Ramos (cell line): ENCODE measurements around the gene NUCKS1.

Experiments
- in situ Hi-C: fragments of 300-500 bp; cut with MboI; formaldehyde crosslinking; loops from one replicate; pipeline ENCODE4 v1.14.3; 2022; ENCODE audit warnings: low sequenced_read_pairs; ENCODE audit not compliant: unreplicated experiment

The NUCKS1 gene

DNA sequence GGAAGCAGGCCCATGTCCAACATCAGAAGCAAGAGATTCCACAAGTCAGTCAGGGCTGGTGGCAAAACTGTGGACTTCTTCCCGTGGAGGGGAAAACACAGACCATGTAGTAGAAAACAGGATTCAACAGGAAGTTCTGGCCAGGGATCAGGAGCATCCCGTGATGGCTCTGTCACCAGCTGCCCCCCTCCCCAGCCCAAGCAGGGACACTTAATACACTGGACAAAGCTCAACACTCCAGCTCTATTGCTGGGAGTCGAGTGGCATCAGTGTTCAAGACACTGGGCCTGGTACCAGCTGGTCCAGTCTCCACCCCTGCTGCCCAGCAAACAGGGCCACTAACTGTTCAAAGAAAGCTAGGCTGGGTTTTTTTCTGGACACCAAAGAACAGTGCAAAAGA is 73.4 kb downstream of the NUCKS1 start:
- in situ Hi-C loops = no loop called here

DNA sequence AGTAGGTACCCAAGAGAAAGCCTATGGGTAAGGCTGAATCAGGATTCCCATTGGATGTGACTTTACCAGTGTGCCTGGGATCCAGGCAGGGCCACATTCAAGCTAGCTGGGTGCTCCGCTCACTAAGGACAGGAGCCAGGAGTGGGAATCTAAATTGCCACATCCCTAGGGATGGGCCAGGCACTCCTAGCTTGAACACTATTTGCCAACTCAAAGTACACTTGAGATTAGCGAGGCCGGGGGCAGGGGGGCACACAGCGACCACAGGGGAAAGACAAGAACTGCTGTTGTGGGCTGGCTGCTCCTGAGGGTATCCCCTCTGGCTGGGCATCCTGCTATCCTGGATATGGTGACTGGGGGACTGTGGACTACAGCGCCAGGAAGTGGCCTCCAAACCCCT is 74.0 kb downstream of the NUCKS1 start:
- in situ Hi-C loops = no loop called here

DNA sequence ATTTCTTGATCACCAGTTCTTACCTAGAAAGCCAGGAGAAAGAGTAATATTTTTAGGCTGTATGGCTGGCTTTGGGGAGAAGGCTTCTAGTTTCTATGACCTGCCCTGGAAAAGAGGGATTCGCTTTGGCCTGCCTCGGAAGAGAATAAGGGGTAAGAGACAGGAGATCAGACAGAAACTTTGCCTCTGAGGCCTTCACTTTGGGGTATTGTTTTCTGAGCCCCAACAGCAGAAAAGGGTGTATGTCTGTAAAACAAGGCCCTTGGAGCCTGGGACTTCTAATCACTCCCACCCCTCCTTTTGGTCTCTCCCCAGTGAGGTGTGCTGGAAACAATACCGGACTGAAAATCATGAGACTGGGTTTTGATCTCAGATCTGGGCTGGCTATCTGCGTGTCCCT is 74.7 kb downstream of the NUCKS1 start:
- in situ Hi-C loops = no loop called here

DNA sequence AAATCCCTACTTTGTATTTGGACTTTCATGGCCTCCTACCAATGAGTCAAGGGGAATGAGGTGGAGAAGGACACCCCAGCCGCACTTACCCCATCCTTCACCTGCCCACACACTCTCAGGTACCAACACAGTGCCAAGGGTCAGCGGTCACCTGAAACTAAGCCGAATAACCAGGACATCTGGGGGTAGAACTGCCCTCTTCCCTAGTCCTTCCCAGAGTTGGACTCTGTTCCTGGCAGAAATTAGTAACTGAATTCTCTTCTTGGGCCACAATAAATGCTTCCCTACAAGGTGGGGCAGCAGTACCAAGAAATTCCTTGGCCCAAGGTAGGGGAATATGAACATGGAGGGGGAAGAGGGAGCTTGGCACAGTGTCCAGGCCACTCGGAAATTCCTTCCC is 77.0 kb downstream of the NUCKS1 start:
- in situ Hi-C loops = no loop called here

DNA sequence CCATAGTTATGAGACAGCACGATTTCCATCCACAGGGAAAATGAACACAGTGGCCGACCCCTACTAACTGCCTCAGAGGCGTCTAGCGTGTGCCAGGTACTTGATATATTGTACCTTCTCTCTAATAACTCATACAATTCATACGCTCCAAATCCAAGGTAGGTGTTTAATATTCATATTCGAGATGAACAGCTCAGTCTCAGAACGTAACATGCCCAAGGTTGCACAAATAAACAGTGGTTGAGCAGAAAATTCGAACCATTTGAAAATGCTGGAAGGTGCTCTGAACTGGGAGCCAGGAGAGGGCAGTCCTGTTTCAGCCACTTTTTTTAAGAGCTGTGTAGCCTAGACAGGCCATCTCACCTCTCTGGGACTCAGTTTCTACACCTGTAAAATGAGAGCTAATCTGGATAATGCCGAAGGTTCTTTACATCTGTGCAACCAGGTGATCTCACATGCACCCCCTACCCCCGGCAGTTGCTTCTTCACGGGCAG is 77.5 kb downstream of the NUCKS1 start:
- in situ Hi-C loops = no loop called here

DNA sequence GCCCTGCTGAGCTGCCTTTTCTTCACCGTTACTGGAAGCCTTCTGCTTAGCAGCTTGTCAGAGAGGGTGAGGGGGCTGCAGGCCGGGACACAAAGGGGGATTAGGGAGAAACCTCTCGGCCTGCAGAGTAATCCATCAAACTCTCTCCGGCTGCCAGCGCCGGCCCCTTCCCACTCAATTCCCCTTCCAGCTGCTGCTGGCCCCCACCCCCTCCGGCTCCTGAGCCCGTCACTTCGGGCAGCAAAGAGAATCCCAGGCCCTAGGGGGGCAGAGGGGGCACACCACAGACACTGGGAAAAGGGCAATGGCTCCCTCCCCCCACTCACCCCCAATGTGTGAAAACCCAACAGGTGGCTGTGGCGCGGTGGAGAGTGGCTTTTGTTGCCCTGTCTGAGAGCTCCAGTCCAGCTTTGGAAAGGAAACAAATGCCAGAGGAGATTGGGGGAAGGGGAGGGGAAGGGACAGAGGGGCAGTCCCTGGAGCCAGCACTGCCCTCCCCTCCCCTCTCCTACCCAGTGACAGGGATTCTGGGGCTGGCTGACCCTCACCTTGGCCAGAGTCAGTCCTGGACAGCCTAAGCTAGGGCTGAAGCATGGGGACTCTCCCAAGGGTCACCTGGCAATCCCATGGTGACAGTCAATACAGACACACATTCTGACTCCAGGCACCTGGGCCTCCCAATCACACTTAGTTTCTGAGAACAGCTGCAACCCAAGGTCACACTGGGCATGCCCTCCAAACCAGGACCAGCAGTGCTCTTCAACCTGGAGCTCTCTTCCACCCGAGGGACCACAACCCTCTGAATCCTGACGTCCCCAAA is 79.2 kb downstream of the NUCKS1 start:
- in situ Hi-C loops = no loop called here

DNA sequence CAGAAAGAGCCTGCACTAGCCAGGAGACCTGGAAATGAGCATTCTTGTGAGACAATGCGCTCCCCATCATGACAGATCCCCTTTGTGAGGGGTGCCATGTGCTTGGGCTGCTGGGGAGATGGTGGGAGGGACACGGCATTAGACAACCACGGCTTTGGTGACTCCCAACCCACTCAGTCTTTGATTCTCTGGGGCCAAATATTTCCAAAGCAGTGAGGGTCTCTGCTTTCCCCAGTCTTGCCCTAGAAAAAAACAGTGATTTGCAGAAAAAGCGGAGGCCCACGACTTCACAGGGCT is 79.9 kb downstream of the NUCKS1 start:
- in situ Hi-C loops = no loop called here

DNA sequence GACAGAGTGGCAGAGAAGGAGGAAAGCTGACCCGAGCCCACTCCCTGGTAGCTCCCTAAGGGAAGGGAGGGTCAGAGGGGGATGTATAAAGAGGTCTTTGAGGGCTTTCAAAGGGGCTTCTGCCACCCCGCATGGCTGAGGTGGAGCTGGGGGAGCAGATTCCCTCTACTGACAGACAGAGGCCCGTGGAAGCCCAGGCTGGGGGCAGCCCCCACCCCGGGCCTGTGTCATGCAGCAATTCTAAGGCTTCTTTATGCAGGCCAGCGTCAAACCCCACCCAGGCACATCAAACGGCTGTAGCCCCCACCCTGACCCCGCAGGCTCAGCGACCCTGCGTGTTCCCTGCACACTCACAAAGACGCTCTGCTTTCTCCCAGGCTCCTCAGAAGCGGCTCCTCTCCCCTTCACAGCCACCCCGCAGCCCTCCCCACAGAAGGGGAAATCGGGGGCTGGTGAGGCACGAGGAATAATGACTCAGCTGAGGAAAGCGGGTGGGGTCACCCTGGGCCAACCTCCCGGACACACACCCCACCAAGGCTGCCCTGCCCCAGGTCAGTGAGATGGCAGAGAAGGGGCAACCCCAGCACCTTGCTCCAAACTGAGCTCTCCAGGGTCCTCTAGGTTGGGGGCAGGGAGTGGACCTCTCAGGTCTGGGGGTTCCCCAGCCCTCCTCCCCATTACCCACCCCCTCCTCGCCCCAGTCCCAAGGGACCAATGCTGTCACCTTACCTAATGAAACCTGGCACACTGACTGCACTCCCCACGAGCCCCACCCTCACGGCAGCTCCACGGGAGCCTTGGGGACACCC is 80.4 kb downstream of the NUCKS1 start:
- in situ Hi-C loops = no loop called here

DNA sequence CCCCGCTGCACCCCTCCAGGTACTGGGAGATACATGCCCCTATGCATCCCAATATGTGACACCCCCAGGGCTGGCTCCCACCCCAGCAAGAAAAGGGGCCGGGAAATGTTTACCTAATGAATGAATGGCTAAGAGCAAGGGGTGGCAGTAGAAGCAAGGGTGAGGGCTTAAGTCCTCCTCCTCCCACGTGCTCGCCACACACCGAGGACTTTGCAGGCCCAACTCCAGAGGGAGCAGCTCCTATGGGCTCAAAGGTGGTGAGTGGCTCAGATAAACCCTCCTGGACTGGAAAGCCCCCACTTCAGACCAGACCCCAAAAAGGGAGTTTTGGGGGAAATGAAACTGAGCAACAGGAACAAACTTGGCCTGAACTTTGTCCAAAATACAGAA is 81.0 kb downstream of the NUCKS1 start:
- in situ Hi-C loops = no loop called here

DNA sequence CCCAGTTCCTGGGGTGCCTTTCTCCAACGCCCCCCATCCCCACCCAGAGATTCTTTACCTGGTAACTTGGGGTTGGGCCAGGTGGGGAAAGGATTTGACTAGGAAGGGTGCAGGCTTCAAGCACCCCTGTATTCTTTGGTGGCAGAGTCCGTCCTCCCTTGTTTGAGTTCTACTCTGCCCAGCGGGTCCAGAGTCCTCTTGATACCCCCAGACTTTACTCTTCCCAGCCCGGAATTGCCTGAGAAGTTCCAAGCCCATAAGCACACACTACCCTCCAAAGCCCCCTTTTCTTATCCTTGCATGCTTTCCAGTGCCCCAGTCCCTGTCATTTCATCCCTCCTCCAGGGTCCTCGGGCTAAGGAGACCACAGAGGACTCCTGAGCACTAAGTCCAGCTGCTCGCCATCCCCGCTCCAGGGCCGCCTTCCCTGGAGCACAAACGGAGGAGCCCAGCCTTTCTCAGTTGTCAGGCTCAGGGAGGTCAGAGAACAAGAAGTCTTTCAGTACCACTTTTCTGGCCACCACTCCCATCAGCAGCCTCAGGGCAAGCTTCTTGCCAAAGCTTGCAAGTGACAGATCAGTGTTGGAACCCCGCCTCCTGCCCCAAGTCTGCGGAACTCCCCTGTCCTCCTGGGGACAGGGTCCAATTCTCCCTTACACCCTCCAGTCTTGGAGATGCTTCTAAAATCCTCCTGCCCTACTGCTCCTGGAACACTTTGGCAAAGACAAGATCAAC is 81.9 kb downstream of the NUCKS1 start:
- in situ Hi-C loops = no loop called here

DNA sequence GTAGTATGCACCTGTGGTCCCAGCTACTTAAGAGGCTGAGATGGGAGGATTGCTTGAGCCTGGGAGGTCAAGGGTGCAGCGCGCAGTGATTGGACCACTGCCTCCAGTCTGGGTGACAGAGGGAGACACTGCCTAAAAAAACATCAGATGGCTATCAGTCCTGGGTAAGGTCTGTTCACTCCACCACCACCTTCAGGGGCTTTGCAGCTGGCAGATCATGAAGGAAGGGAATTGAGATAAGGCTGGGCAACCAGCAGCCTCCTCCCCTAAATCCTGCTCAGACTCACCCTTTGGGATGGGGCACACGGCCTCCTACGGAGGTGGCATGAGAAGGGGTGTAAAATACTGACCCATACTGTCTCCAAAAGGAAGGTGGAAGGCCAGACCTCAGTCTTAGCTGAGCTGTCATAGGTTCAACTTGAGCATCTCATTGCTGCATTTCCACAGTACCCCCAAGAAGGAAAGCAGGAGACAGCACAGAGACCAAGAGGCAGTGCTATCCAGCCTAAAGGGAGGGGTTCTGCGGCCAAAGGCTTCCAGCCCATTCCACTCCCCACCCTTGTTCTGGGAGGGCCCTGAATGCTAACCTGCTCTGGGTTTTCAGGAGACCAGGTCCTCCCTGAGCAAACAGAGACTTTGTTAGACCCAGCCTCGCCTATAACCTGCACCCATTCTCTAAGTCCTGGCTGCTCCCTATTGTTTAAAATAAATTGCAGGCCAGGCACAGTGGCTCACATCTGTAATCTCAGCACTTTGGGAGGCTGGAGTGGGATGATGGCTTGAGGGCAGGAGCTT is 83.4 kb downstream of the NUCKS1 start:
- in situ Hi-C loops = no loop called here

DNA sequence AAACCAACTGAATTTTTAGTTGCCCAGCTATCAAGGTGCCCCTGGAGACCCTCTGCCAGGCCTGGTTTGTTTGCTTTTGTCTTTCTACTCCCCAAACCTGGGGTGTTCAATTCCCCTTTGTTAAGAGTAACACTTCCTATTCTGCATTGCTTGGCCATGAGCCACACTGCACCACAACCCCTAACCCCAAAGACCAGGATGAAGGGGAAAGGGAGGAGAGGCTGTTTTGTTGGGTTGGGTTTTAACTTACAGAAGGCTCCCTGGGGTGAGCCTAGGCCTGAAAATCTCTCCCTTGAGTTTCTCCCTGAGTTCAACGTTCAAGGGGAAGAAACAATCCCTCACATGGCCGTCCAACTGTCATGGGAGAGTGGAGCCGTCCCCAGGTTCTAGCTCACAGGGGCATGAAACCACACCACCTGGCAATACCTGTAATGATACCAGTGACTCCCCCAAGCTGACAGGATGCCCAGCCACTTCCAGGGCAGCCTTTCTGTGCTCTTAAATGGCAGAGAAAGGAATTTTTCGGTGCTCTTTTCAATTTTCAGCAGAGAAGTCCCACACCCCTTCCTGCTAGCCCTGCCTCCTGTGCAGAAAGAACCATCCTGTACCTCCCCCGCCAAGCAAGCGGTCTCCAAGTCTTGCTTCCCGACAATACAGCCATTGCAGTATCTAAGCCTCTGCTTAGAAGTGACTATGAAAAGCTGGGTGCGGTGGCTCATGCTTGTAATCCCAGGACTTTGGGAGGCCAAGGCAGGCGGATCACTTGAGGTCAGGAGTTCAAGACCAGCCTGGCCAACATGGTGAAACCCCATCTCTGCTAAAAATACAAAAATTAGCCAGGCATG is 84.6 kb downstream of the NUCKS1 start:
- in situ Hi-C loops = no loop called here

DNA sequence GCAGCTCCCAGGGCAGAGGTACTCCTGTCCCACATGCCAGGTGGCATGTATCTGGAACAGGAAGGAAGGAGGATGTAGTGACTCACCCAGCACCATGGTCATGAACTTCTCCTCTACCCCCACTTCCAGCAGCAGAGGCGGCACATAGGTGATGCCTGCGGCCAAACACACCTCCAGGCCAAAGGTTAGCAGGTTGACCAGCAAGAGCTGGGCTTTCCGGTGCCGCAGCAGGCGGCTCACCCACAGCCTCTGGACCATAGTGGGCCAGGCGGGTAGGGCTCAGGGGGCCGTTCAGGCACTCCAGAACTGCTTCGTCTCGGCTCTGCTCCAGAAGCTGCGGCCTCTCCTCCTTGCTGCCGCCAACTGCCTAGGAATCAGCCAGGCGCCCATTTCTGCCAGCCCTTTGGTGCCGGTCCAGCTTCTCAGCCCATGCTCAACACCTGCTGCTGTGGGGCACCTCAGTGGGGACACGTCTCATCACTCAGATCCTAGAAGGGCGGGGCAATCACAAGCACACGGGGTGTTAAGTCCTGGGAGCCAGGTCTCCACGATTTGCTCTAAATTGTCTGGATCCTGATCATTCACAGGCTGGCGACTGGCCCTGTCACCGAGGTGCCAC is 85.5 kb downstream of the NUCKS1 start:
- in situ Hi-C loops = loop anchor here (5.0 kb wide), 2 partner anchors 43 to 318 kb away; no protein-coding TSS in a partner anchor

DNA sequence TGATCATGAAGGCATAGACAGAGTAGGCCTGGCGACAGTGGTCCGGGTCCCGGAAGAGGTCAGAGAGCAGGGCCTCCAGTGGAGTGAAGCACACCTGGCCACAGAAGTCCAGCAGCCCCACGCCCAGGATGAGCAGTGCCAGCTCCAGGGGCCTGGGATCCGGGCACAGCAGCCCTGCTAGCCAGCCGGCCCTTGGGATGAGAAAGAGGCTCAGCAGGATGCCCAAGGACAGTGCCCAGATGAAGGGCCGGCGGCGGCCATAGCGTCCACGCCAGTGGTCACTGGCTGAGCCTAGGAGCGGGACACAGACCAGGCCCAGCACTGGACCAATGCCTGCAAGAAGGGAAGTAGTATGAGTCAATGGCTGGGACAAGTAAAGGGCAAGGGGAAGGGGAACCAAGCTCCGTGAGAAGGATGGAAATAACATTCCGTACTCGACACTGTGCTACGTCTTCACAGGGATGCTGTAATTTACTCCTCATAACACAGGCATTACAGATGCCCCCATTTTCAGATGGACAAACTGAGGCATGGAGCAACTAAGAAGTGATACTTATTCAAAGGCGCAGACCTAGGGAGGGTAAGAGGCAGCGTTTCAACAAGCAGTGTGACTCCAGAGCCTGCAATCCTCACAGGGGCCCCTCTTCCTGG is 86.6 kb downstream of the NUCKS1 start:
- in situ Hi-C loops = loop anchor here (5.0 kb wide), 2 partner anchors 44 to 319 kb away; no protein-coding TSS in a partner anchor
